Activated CD4-positive, alpha-beta T cell treated with anti-CD3 and anti-CD28 coated beads for 24 hours (primary cell): ENCODE results near the gene KLK15.
A peak's percentile ranks its signal among the peaks of the same experiment; 100 is the strongest.

Experiments
- DNase-seq, 2 donors: peaks; one replicate each; pipeline ENCODE4 v3.0.0-alpha.2; 2020; ENCODE audit warnings: low read depth in 2 of 2

The KLK15 gene

DNA sequence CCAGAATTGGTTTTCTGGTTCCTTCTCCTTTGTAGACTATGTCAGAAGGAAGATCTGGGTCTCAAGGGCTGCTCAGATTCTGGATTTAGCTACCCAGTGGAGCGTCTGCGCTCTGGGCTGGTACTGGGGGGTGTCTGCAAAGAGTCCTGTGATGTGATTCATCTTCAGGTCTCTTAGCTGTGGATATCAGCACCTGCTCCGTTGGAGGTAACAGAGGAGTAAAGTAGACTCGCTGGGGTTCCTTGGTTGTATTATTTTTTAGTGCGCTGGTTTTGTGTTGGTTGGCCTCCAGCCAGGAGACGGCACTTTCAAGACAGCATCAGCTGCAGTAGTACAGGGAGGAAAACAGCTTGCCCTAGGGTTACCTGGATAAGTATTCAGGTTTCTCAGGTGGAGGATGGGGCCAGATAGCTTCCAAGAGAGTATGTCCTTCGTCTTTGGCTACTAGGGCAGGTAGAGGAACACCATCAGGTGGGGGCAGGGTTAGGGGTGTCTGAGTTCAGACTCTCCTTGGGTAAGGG lies 10.4 kb upstream of the KLK15 start:
- DNase-seq = no peak

DNA sequence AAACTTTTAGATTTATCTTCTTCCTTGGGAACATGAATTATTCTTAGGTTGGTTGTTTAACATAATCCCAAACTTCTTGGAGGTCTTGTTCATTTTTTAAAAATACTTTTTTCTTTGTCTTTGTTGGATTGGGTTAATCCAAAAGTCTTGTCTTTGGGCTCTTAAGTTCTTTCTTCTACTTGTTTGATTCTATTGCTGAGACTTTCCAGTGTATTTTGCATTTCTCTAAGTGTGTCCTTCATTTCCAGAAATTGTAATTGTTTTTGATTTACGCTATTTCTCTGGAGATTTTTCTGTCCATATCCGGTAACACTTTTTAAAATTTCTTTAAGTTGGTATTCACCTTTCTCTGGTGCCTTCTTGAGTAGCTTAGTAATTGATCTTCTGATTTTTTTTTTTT lies 9.8 kb upstream of the KLK15 start:
- no peak for DNase-seq

DNA sequence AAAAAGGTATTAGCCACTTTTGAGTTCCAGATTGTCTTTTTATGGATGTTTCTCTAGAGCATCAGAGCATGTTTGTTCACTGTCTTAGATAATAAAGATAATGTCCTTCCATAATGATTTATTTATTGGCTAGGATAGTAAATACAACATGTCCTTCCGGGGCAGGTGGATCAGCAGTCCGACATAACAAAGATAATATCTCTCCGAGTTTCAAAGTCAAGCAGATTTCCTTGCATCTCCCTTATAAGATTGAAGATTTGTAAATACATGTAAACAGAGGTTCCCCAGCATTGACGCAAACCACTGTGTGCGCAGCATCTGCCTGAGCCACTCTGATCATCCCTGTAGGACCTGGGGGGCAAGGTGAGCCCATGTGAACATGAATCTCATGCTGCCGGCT lies 8.8 kb upstream of the KLK15 start:
- no peak for DNase-seq

DNA sequence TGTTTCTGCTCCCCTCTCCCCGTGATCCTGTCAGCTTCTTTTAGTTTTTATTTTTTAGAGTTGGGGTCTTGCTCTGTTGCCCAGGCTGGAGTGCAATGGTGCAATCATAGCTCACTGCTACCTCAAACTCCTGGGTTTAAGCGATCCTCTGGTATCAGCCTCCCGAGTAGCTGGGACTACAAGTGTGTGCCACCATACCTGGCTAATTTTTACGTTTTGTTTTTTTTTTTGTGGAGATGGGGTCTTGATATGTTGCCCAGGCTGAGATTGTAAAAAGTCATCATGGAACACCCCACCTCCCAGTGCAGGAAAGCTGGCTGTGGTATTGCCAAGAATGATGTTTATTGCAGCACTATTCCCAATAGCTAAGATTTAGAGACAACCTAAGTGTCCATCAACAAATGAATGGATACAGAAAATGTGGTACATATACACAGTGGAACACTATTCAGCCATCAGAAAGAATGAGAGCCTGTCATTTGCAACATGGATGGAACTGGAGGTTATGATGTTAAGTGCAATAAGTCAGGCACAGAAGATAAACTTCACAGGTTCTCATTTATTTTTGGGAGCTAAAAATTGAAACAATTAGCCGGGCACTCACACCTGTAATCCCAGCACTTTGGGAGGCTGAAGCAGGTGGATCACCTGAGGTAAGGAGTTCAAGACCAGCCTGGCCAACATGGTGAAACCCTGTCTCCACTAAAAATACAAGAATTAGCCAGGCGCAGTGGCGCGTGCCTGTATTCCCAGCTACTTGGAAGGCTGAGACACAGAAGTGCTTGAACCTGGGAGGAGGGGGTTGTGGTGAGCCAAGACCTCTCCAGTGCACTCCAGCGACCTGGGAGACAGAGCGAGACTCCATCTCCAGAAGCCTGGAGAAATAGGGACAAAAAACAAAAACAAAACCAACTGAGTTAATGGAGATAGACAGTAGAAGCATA lies 6.6 kb upstream of the KLK15 start:
- DNase-seq = no peak

DNA sequence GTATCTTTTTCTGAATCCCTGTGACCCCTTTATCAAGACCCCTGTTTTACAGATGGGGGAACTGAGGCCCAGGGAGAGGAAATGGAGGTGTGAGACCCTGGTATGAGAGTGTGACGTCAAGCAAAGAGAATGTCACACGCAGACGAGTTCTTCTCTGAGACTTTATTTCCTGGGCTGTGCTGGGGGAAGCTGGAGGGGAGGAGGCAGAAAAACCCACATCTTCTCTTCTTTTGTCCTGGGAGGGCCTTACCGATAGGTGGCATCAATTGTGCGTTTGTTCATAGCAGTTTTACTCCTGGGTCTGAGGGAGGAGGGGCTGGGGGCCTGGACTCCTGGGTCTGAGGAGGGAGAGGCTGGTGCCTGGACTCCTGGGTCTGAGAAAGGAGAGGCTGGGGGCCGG lies 4.9 kb upstream of the KLK15 start:
- DNase-seq = no peak

DNA sequence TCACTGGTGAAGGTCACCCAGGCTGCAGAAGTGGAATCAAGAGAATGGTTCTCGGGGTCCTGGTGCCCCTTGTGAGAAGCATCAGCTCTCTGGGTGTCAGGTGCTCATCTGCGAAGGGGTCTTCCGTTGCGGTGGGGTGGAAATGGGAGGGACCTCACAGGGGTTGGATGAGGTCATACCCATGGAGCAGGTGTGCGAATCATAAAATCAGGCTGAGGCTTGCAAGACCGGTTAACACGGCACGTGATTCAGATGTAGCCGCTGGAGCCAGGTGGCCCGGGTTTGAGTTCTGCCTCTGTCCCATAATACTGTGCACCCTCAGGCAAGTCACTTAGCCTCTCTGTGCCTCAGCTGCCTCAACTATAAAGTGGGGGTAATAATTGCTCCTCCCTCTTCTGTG lies 3.9 kb upstream of the KLK15 start:
- DNase-seq = no peak

DNA sequence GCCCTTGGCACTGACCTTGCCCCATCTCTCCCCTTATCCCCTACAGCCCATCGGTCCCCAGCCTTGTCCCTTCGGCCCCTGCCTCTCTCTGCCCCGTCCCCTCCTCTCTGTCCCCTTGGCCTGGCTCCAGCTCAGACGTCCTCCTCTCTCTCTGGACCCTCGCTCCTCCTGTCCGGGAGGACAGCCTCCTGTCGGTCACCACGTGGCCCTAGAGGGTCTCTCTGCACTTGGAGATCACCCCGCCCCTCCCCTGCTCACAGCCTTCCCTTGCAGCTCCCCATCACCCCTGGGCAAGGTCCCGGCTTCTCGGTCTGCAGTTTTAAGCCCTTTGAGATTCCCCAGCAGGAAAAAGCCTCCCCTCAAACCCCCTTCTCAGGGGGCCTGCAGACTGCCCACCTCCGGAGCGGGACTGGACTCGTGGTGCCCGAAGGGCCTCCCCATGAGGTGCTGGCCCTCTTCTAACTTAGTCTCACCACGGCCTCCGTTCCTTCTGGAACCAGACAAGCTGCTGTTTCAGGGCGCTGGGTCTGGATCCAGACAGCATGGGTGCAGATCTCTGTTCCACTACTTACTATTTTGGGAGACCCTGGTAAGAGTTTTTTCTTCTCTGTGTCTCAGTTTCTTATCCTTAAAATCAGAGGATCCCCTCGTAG lies 3.3 kb upstream of the KLK15 start:
- DNase-seq = no peak

DNA sequence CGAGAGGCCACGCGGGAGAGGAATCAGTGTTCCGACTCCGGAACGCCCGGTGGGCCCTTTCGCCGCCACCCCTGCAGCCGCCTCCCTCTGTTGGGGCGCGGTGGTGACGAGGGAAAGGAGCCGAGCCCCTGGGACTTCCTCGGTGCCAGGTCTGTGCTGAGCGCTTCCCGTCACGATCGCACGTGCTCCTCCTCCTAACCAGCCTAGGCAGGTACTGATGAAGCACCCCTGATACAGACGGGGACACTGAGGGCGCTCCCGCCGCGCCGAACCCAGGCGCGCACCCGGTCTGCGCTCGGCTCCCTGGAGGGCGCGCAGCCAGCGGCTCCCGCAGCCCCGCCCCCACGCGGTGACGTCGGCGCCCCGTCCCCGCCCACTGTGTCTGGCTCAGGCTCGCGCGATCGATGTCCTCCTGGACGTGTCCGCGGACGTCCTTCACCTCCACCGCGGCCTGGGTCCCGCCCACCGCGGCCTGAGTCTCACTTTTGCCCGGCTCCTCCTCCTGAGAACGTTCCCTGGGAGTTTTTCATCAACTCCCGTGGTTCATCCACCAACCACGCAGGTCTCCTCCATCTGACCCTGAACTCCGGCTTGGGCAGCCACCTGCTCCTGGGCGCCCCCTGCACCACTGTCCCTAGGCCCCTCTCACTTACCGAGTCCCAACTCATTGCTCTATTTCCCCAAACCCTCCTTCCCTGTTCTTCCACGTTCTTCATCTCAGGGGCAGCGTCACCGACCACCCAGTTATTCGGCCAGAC lies 2.6 kb upstream of the KLK15 start:
- peak; percentile 65 to 74 for DNase-seq

DNA sequence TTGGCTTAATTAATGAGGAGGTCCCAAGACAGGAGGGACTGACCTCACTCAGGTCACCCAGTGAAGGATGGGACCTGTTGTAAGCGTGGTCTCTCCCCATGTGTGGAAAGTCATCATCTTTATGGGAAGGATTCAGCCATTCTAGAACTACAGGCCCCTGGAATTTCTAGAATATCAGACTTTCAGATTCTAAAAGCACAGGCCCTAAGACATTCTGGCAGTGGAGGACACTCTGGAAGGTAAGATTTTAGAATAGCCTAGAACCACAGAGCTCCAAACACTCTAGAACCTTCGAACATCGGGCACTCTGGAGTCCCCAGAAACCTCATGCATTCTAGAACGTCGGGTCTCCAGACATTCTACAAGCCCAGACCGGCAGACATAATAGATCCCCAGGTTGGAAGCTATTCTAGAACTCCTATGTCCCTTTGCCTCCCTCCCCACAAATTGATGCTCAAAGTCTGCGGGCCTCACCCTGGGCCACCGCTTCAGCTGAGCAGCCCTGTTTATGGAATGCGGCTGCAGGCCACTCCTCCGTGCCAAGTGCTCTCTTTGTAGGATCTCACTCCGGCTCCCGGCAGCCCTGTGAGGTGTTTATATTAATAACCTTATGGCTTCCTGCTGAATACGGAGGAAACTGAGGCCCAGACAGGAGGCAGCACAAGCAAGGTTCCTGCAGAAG lies 1.9 kb upstream of the KLK15 start:
- DNase-seq = no peak

DNA sequence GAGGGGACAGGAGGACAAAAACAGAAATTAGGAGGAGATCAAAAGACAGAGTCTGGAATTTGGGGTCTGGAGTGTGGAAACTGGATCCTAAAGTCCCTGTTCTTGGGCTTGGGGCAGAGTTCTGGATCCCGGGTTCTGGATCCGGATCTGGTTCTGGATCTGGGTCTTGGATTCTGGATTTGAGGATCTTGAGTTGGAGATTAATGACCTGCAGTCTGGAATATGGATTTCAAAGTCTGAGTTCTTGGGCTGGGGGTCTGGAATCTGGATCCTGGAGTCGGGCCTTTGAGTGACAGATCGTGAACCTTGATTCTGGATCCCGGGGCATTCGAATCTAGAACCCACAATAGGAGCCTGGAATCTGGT lies 411 bp upstream of the KLK15 start:
- DNase-seq = no peak

DNA sequence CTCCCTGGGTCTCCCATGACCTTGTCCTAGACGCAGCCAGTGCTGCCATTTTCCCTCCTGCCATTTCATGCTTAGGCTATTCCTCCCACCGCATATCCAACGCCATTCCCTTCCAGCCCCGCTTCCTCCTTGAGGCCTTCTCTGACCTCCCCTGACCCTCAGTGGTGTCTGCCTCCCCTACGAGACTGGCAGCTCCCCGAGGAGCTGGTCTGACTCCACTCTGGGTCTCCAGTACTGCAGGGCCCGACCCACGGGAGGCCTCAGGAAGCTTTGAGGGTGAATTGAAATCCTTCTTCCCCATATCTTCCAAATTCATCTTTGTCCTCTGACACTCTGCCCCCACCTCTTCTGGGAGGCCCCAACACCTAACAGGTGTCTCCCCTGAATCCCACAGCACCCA lies 708 bp downstream of the KLK15 start:
- no peak for DNase-seq

DNA sequence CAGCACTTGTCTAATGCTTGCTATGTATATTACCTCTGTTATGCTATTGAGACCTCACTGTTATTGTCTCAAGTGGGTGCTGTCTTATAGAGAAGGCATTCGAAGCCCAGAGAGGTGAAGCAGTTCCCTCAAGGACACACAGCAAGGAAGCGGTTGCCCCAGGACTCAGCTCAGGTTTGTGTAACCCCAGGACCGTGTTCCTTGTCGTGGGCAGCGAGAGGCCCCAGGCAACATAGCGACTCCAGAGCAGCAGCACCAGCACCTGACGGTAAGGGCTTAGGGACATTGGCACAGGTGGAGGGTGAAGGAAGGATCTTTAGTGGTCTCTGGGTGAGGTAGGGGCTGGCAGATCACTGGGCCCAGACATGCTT lies 2.4 kb downstream of the KLK15 start:
- no peak for DNase-seq

DNA sequence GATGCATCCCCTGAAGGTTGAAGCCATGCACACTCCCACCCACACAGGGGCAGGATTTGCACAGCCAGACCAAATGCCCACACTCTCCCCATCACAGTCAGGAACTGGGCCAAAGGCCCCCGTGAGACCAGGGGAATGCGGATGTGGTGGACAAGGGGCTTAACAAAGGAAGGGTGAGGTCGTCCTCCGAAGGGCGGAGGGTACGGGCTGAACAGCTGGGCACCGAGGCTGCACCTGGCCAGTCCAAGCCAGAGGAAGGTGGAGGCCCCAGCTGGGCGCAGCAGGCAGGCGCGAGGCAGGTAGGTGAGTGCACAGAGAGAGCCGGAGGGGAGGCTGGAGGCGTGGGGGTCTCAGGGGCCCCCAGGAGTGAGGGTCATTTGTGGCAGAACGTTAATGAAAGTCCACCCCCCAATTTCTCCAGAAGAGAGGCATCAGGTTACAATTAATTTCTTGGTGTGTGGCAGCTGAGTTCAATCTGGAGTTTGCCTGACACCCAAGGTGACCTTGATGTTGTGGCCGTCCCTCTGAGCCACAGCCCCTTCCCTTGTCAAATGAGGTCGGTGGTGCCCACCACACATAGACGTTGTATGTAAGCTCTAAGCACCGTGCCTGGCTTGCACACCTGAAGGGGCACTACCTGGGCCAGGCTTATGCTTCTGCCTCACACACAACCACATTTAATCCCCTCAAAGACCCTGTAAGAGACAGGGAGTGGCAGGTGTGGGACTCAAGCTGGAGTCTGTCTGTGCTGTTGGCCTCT lies 2.9 kb downstream of the KLK15 start:
- no peak for DNase-seq

DNA sequence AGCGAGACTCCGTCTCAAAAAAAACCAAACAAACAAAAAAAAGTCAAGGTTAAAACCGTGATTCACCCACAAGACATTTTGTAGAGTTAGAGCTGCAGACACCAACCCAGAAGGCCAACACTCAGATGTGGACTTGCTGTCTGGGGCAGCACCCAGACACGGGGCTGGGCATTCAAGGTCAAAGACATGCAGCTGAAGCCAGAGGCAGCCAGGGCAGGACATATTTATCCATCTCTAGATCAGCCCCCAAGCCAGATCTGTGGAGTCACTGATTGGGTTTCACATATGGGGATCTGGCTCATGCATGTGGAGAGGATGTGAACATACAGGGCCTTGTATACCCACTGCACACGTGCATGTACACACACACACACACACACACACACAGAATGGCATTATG lies 3.6 kb downstream of the KLK15 start:
- no peak for DNase-seq

DNA sequence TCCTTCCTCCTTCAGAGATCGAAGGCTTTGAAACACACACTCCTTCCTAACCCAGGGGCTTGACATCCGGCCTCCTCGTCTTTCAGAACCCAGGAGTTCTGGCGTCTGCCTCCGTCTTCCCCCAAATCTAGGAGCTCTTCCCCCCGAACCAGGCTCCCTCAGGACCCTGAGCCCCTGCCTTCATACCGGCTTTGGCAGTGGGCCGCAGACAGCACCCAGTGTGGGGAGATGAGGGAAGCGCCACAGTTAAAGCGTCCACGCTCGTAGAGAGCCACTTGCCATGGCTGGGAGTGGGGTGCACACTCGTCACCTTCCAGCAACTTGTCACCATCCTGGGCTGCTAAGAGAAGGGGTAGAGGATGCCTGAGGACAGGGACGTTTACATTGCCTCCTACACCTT lies 5.9 kb downstream of the KLK15 start:
- DNase-seq = no peak

DNA sequence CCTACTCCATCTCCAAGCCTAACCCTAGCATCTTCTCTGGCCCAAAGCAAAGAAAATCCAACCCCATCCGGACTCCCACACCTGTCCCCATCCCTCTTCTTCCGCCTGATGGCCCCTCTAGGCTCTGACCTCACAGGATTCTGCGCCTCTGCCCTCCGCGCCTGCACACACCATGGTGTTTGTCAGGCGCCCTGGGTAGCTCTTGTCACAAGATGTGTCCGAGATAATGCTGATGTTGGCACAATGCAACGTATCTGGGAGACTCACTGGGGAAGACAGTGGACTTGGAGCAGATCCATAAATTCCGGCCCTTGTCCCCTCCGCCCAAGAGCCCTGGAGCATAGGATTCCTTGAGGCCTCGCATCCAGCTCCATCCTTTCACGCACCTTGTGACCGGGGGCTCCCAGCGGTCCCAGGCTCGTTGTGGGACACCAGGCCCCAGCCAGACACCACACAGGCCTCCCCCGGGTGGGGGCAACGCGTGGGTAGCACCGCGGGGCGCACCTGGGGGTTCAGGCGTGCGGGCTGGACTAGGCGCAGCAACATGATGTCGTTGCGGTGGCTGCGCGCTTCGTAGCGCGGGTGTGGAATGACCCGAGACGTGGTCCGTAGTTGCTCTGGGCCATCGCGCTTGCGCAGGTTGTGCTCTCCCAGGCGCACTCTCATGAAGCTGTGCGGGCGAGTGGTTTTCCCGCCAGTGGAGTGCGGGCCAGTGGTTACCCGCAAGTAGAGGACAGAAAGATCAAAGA lies 6.7 kb downstream of the KLK15 start:
- no peak for DNase-seq

DNA sequence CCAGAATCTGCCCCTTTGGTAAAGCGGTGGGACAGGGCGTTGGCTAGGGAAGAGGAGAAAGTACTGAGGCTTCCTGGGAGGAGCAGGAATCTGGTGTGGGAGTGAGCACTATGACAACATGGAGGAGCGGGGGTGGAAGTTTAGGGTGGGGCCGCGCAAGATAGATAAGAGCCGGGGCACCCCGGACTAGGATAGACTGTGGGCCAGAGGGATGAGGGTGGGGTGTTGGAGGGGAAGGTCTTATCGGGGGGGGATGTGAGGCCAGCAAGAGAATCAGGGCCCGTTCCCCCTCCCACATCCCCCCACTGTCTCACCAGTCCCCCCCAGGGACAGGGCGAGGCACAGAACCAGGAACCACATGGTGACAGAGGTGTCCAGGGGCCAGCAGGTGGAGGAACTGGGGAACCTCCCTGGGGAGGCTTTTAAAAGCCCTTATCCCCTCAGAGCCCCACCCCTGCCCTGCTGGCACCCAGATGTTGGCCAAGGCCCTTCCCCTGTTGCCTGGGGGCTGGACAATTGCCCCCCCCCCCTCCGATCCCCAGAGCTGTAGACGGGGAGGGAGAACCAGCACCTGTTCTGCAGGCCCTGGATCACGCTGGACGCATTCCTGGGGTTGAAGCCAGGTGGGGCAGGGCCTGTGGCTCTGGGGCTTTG lies 9.9 kb downstream of the KLK15 start, which contains the start of gene KLK1:
KLK1 (minus strand) TSS at position 399 of the 654 bp plus-strand sequence; CDS start at position 360, 39 bp downstream.
- no peak for DNase-seq

DNA sequence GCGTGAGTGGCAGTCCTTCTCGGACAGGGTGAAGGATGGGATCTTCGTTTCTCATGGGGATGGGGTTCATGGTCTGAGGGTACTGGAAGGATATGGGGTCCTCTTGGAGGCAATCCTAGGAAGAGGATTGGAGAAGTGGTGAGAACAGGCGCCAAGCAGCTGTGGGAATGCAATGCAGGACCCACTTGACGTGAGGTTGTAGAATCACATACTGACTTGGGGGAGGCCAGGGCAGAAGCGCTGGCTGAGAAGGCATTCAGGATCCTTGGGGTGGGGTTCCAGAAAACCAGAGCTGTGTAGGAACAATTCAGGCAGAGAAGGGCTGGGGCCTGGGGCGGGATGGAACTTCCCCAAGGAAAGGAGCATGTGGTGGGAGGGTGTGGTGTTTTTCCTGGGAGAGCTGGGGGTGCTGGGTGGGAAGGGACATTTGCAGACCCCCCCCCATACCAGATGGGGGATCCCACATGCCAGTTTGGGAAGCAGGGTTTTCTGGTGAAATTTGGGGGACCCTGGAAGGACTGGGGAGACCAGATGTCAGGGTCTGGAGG lies 10.6 kb downstream of the KLK15 start:
- DNase-seq = no peak

DNA sequence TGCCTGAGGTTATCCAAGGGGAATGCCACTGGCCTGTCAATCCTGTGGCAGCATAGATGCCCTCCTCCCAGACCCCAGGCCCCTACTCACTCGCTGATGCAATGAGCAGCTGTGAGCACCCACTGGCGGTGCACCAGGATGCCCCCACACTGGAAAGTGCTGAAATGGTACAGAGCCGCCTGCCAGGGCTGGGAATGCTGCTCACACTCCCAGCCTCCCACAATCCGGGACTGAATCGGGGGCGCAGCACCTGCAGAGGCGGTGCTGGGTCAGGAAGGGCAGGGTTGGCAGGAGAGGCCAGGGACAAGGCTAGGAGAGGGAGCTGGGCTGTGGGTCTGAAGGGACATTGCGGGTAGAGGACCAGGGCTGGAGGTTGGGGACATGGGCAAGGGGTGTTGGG lies 11.8 kb downstream of the KLK15 start:
- no peak for DNase-seq

DNA sequence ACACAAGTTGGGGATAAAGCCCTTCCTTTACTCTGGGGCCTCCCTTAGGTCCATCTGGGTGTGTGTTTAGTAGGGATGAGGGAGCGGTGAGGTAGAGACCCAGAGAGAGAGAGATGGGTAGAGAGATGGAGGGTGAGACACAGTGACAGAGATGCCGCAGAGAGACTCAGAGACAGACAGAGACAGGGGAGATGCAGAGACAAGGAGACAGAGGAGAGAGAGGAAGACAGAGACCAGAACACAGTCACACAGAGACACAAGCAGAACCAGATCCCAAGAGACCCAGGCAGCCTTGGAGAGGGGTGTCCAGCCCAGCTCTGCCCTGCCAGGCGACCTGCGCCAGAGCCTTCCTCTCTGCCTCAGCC lies 12.1 kb downstream of the KLK15 start:
- DNase-seq = no peak
